Caki2 (cell line): ENCODE measurements around the gene FAP. TPM values are rescaled to one million over a fixed set of nuclear protein-coding genes. Genes with fewer than 3 reads are reported as not detected.

Experiments
- DNase-seq: peaks from one replicate; pipeline ENCODE4 v3.0.0-alpha.2; 2015; ENCODE audit warnings: low read depth
- in situ Hi-C: cut with HindIII; loops from 2 replicates; pipeline ENCODE4 v1.10.0; 2016; ENCODE audit warnings: low sequenced_read_pairs, low pct_unique_long_range_greater_than_20kb, mixed read lengths
- total RNA-seq: library from RNA; depleted of rRNA; stranded (reverse); fragments of >200 nt; shearing (Covaris generic); gene quantifications from 2 replicates; pipeline ENCODE4 v1.2.3, GENCODE V29; 2014; ENCODE audit warnings: low replicate concordance

FAP gene
- total RNA-seq, 1 experiment from 2014 or later = not detected

DNA sequence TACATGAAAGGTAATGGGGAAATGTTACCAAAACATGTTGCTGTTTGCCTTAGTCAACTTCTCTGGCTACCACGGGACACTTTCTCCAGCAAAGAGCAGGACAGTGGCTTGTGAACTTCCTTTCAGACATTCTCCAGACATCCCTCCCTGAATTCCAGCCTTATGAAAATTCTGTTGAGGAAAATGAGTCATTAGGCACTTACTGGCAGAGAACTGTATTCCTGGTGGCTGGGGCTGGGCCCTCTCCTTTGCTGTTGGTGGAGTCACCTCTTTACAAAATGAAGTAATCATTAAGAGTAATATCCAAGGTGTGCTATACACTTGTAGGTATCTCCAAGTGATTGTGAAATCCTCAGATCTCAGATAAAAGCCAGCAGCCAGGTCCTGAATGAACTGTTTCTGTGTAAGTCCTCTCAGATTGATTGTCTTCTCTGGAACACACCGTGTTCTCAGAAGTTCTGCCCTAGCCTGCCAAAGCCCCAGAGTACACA is 1.3 kb upstream of the FAP start:
- in situ Hi-C loops = no loop called here
- peak; percentile 12 for DNase-seq

DNA sequence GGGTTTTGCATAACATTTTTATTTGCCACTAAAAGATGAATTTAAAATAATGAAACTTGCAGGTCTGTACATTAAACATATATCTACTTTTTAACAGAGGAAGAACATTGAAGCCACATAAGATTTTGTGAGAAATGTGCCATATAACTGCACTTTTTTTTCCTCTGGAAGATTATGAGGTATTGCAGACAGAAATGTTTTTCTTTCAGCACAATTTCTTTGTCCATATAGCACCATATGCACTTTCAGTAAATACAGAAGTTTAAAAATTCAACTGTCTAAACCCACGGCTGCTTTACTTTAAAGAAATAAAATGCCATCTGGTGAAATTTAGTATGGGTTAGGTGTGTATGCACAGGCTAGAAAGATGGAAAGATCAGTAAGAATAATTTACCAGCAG is 470 bp upstream of the FAP start:
- in situ Hi-C loops = no loop called here
- no peak for DNase-seq

DNA sequence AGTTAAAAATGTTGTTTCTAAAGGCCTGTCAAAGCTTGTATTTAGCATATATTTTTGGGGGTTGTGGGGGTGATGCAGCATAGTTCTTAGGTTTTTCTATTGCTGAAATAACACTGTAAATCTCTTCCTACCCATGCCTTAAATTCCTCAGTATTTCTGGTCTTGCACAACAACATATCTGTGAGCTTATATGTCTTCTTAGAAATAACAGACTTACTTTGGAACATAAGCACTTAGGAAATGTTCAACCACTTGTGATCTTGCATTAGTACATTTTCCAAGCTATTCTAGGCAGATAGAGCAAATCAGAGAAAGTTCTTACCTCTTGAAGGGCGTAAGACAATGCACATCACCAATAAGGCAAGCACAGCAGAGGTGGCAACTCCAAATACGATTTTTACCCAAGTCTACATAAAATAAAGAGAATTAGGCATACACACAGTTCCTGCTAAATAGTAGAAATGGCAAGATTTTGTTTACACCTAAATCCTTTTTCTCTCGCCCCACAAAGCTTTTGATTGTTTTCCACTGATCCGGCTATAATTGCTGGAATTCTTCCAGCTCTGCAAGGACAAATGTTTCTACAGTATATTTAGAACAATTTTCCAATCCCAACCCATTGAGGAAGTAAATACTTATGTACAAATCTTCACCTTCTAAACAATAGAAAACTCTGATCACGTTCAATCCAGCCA is 512 bp downstream of the FAP start:
- in situ Hi-C loops = no loop called here
- DNase-seq = no peak

DNA sequence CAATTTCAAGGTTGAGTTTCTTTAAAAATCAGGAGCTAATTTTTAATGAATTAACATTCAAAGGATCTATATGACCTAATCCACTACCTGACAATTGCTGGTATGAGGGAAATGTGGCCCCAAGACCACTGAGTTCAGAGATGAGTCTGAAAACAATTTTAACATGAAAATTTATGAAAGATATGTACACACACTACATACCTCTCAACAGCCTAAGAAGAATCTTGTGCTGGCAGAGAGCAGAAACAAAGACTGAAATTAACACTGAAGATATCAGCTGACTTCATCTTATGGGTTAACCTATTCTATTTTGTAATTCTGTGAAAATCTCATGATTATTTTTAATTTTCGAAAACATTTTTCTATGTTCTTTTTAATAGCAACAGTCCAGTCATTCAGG is 1.7 kb downstream of the FAP start:
- in situ Hi-C loops = no loop called here

DNA sequence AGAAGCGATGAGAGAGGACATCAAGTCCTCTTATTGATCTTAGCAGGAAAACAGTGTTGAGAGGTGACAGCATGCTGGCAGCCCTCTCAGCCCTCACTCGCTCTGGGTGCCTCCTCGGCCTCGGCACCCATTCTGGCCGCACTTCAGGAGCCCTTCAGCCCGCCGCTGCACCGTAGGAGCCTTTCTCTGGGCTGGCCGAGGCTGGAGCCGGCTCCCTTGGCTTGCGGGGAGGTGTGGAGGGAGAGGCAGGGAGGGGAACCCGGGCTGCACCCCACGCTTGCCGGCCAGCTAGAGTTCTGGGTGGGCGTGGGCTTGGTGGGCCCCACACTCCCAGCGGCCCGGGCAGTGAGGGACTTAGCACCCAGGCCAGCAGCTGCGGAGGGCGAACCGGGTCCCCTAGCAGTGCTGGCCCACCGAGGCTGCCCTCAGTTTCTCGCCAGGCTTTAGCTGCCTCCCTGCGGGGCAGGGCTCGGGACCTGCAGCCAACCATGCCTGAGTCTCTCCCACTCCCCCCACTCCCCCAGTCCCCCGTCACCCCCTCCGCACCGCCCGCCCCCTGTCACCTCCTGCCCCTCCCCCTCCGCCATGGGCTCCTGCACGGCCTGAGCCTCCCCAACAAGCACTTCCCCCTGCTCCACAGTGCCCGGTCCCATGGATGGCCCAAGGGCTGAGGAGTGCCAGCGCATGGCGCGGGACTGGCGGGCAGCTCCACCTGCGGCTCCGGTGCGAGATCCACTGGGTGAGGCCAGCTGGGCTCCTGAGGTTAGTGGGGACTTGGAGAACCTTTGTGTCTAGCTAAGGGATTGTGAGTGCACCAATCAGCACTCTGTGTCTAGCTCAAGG is 8.4 kb downstream of the FAP start:
- in situ Hi-C loops = no loop called here
- DNase-seq = no peak

More for the DNA sequence above, 1.7 kb downstream of the FAP start:
- no peak for DNase-seq

DNA sequence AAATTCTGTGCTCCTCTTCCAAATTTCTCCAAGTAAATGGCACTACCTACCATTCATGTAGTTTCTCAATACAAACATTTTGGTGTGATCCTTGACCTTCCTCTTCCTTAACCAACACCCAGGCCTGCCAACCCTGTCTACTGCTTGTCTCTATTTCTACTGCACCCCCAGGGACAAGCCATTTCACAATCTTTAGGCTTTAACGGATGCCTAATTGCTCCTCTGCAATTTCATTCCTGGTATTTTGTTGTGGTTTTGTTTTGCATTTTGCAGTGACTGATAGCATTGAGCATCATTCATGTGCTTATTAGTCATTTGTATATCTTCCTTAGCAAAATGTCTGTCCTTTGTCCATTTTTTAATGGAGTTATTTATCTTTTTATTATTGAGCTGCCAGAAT is 10.0 kb downstream of the FAP start:
- DNase-seq = no peak
- in situ Hi-C loops = no loop called here

DNA sequence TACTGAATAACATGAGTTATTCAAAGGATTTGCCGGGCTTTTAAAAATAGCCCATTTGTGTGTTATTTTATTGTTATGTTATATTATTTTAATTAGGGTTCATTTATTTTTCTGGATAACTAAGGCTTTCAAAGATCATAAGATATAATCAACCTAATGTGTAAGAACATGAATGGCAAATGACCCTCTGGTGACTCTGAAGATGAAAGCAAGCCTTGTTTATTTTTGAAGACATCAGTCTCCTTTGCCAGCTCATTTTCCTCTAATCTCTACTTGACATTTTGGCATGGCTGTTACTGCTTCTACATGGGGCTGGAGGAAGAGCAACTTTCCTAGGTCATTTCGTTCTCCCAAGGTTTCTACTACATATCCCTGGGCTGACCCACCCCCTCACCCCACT is 10.6 kb downstream of the FAP start:
- in situ Hi-C loops = no loop called here
- no peak for DNase-seq

DNA sequence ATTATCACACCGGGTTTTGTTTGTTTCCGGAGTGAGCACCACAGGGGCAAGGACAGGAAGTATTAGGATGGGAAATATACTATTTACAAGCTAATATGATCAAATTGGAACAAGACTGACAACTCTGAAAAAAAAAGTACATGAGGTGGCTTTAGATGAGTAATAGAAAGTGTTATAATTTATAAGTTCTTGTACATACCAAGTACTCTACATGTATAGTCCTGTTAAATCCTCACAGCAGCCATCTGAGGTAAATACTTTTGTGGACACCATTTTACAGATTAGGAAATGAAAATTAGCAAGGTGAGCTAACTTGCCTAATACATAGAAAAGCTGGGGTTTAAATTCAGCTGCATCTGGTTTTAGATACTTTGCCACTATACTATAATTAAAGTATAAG is 11.2 kb downstream of the FAP start:
- in situ Hi-C loops = no loop called here
- no peak for DNase-seq

DNA sequence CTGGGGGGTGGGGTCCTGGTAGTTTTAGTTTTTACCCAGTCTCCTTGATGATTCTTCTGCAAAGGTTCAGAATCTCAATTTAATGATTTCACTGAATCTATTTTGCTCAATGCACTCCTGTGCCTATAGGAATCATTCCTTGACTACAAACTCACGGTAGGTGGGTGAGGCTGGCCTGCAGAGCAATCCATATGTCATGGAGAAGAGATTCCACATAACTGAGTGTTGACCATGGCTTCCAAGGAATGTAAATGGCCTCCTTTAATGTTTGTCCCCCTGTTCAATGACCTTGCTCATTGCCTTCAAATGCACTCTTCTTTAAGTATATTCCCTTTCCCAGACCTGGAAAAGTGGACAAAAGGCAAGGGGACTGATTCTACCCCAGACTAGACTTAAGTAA is 12.5 kb downstream of the FAP start:
- no peak for DNase-seq
- in situ Hi-C loops = no loop called here

DNA sequence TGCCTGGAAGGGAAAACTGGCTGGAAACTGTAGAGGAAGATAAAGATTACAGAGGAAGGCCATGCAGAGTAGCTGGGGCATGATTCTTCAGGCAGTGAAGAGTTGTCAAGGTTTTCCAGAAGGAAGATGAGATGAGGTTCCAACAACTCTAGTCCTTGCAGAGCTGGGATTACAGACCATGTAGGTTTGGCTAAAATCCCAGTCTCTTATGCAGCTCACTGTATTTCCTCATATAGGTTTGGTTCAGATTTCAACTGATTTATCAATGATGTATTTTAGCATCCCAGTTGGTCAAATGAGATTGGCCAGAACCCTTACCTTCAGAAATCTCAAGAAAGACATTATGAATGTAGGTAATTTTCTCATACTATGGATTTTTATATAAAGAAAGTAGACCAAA is 16.4 kb downstream of the FAP start:
- in situ Hi-C loops = no loop called here
- no peak for DNase-seq

DNA sequence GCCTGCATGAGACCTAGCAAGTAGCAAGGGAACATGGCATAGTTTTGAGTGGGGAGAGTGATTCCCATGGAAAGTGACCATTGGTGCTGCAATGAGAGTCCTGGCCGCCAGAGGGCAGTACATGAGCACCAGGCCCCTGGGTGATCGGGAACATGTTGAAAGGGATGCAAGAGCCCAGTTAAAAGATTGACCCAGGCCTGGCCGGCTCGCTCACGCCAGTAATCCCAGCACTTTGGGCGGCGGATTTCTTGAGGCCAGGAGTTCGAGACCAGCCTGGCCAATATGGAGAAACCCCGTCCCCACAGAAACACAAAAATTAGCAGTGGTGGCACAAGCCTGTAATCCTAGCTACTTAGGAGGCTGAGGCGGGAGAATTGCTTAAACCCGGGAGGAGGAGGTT is 22.2 kb downstream of the FAP start:
- in situ Hi-C loops = no loop called here

DNA sequence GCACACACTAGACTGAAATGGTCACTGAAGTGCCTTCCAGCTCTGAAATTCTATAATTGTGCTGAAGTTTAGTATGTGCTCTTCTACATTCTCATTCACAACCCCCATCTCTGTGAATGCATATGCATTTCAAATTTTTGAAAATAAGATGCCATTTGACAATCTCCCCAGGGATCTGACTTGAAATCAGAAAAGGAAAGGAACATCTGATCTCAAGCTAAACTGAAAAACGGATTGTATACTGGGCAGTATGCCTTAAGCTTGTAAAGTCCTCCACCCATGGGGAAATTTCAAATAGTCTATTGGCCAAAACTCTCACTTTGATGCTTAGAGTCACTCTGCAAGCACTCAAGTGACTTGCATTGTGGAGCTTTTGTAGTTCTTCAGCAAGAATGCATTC is 22.9 kb downstream of the FAP start:
- in situ Hi-C loops = no loop called here
- DNase-seq = no peak

More for the DNA sequence above, 22.2 kb downstream of the FAP start:
- peak; percentile 8 for DNase-seq

DNA sequence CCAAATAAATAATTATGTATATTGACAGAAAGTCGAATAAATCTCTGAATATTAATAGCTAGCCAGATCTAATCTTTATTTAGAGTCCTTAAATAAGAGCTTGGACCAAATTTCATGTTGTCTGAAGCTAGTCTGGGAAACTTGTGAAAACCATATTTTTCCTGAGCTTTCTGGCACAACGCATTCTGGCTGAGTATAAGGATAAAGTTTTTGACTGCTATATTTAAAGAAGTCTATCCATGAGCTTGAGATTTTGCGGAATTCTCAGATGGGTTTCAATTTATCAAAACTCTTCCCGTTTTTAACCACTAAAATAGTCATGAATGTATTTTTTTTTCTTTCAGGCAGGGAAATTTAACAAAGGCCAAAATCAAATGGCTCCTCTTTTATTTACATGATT is 23.8 kb downstream of the FAP start:
- no peak for DNase-seq
- in situ Hi-C loops = no loop called here

DNA sequence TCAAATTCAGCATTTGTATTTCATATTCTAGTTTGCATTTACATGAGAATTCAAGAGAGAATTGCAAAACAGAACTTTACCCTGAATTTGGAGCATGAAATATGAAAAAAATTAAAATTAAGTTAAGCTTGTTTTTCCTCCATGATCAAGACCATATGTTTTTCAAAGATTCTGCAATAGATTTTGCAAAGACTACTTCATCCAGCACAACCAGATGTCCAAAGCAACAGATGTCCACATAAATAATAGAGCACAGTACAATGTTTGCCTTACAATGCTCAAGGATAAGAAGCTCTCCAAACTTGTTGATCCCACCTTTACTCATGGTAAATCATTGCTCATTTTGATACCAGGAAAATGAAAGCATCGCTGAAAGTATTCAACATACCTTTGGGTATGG is 25.6 kb downstream of the FAP start:
- in situ Hi-C loops = no loop called here
- no peak for DNase-seq

DNA sequence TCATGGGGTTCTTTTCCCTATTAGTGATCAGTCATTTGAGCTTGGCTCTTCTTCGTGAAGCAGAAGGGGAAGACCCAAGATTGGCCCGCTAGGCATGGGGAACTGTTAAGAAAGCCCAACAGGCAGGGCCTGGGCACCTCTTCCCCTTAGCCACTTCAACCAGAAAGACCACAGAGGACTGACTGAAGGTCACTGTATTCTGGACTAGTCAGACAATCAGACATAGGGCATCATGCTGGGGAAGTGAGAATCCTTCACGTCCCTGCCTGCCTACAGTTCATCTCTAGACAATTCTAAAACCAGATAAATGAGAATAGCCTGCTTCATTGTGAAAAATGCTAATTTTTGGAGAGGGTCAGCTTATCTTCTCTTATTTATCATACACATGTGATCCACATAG is 28.1 kb downstream of the FAP start:
- DNase-seq = no peak
- in situ Hi-C loops = no loop called here

DNA sequence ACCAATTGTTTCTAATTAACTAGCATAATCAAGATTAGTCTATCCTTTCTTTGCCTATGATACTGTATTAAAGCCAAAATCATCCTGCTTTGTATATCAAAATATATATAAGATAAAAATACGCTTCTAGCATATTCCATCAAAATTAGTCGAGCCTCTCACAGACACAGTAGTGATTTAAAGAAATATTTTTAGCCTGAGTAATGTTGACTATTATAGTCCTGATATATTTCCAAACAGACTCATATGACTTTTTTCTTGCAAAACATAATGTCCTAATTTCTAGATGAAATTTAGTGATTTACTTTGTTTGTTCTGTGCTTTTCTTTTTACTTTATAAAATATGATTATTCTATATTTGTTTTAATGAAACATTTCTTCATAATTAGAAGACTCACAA is 30.9 kb downstream of the FAP start:
- no peak for DNase-seq
- in situ Hi-C loops = no loop called here

DNA sequence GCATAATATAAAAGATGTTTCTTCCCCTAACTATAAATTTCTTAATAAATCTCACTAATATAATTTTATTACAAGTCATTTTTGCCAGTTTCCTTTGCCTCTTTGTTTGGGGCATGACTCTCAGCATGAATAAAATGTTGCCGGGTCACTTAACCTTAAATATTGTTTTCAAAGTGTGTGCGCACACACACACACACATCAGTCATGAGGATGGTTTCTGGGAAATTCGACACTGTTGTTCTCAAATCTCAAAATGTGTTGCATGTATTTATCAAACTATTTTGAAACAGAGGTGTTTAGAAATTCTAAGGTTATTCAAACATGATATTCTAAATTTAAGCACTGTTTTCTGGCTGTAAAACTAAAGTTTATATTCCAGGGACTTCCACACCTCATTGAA is 31.5 kb downstream of the FAP start:
- in situ Hi-C loops = no loop called here
- DNase-seq = no peak

DNA sequence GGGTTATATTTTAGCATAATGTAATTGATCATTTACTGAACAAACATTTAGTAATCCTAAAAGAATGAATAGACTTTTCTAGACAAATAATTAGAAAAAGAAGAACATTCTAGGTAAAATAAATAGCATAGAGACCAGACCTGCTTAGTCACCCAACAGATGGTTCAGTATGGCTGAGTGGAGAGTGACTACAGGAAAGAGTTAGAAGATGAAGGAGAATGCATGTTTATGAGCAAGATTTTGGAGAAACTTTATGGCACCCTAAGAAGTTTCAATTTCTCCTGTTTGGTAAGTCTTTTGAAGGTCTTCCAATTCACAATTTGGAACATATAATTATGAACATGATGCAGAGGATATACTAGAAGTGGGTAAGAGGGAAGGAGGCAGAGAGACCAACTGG is 32.9 kb downstream of the FAP start:
- in situ Hi-C loops = no loop called here
- no peak for DNase-seq

DNA sequence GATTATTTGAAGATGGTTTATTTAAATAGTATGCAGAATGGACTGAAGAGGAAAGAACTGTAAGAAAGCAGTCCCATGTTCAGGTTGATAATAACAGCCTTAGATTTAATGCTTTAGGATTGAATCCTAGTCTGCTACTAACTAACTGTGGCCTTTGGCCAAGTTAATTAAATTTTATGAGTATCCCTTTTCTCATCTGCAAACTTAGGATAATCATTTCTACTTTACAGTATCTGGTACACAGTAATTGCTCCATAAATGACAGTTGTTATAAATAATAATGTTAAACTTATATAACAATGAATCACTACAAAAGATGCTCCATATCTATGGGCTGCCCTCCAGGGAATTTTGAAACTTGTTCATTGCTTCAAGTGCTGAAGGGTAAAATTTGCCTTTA is 41.0 kb downstream of the FAP start:
- no peak for DNase-seq
- in situ Hi-C loops = no loop called here

DNA sequence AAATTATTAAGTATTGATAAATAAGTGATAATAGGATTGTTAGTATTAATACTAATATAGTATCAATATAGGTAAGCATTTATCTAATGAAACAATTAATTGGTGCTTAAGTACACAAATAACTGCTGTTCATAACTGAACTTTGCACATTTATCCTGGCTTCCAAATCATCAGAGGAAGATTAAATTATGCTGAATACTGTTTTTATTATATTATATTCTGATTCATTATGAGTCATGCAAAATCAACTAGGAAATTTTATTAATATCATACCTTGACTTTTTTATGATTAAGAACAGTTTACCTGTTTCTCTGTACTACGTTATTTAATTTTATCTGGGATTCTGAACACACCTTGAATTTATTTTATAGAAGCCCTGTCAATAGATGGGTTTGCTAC is 42.6 kb downstream of the FAP start:
- no peak for DNase-seq
- in situ Hi-C loops = no loop called here
